Stimulated activated CD8-positive, alpha-beta memory T cell treated with anti-CD3 and anti-CD28 coated beads, Interleukin-15, amount 100 ng/mL, for 1 hour (primary cell): ENCODE measurements around the gene ZFP62.
"Not testable (repeated sequence)": the region's sequence is repeated elsewhere in the genome, so short reads cannot be mapped to it uniquely, and the experiment has no call there.

Source experiments
- DNase-seq: peaks from one replicate; pipeline ENCODE4 v3.0.0-alpha.2; 2020; ENCODE audit warnings: low read depth

The ZFP62 gene

DNA sequence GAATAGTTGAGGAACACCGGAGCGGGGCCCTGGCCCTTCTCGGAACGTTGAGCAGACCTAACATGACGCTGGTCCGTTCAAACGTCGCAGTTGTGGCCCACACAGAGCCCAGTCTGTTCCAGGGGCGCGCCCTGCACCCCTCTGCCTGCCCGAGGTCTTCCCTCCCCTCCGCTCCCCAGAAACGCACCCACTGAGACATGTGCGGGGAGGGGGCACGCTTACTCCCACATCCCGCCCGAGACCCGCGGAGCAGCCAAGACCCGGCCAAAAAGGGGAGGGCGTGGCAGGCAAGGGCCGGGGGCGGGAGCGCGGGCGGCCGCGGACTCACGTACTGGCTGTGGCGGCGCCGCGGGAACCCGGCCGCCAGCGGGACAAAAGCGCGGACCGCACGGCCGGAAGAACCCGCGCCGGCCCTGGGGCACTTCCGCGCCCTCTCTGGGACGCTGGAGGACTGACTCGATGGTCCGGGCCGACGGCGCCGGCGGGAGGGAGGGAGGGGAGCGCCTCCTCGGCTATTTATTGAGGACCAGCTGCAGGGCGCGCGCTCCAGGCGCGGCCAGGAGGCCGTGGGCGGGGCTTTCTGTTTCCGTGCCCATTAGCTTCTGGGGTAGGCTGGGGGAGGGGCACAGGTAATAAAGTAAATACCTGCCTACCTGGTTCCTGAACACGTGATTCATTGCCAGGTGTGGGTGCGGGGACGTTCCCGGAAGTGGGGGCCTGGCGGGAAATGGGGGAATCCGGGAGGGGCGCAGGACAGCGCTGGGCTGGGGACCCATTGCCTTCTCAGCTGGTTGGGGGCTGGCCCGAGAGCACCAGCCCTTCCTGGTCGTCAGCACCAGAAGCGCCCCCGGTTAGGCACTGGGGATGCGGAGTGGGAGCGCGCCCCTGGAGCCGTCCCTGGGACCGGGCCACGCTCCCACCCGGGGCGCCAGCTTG lies at the start of gene ZFP62:
Gene ZFP62, minus strand, starts transcription at position 390 of the 936 bp plus-strand sequence. Its CDS starts 57 bp downstream, at position 333.
- DNase-seq = peak; percentile 73

DNA sequence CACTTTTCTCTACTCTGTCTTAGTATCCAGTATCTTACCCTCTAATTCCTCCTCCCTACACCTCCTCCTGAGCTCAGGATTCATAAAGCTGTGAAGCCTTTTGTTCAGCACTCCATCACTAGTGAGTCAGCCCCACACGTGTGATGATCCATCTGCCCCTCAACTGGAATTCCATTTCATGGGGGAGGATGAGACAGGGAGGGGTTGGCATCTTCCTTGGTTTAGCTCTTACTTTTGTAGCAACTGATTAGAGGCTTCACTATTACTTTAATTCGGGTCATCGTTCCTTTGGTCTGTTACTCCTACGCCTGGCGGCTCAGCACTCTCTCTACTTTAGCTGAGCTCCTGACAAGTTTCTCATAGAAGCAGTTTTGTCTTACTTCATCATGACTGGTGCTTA lies 49.7 kb upstream of the ZFP62 start:
- DNase-seq = no peak

DNA sequence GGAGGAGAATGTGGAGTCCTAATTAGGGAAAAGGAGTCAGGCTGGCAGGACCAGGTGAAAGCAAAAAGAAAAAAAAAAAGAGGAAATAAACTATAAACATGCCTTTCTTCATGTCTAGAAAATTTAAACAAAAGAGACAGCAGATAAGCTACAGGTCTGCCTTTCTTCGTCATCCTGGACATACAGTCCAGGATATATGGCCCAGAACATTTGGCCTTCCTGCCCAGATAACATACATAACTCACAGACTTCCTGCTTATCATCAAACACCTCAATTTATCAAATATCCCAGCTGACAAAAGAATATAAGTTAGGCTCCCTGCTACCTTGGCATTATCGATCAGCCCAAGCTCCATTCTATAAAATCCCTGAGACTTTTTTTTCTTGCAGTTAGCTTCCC lies 49.1 kb upstream of the ZFP62 start:
- no peak for DNase-seq

DNA sequence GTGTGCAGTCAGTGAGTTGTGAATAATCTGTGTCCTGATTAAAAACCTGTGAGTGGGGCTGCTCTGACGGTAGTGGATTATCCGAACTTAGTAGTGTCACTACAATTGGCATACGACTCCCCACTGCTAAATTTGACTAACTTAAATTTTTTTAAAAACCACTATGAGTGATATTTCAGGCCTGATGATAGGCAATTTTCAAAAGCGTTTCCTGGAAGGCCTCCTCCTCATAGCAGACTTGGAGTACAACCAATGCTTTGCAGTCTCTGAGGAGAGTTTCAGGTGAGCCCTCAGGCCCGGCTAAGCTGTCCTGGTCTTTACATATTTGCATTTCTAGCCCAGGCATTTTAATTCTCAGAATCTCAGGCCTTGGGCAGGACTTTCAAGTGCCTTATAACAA lies 48.7 kb upstream of the ZFP62 start:
- DNase-seq = no peak

DNA sequence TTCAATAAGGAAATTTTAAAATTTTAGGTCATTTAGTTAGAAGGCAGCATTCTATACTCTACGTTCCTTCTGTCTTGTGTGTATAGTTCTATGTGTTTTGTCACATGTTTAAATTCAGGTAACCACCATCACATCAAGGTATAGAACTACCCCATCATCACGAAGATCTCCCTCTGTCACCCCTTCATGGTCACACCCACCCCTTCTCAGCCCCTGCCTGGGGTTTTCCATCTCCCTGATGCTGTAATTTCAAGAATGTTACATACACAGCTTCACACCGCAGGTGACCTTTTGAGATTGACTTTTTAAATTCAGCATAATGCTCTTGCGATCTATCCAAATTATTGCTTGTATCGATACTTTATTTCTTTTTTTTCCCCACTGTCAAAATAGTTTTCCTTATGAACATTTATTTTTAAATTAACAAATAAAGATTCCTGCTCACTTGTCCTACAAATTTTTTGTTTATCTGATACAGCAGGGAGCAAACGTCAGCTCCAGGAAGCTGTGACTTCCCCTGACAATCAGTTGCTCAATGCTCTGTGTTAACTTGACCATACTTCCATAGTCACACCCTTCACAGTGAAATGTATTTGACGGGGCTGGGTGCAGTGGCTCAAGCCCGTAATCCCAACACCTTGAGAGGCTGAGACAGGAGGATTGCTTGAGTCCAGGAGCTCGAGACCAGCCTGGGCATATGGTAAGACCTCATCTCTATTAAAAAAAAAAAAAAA lies 48.1 kb upstream of the ZFP62 start:
- no peak for DNase-seq

DNA sequence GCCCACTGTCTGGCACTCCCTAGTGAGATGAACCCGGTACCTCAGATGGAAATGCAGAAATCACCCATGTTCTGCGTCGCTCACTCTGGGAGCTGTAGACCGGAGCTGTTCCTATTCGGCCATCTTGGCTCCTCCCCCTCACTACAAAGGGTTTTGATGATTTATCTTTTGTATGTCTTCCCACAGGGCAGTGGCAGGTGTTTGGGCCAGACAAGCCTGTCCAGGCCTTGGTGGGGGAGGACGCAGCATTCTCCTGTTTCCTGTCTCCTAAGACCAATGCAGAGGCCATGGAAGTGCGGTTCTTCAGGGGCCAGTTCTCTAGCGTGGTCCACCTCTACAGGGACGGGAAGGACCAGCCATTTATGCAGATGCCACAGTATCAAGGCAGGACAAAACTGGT lies 47.3 kb upstream of the ZFP62 start:
- DNase-seq = no peak

DNA sequence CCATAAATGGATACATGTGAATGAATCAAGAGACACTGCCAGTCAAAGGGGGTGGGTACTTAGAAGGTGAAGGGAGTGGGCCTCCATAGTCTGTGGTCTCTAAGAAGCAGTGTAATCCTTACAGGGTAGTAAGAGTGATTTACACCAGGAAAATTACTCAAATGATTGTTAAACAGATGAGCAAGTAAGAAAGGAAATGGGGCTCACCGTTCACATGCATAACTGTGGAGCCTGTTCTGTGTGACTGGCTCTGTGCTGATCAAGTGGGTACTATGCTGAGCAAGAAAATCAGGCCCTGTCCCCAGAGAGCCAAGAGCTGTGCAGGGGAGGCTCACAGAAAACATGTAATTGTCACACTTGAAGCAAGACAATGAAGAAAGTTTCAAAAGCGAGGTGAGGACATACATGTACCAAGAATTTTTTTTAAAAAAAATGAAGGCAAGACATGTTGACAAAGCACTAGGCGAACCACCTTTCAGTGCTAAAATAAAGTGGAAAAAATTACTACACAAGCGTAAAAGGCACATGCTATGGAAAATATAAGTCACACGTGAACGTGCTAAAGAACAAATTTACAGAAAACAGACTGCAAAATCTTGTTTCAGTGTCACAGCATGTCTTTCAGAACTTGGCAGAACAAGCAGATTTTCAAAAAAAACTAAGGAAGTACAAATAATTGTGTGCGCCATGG lies 40.4 kb upstream of the ZFP62 start:
- DNase-seq = no peak

DNA sequence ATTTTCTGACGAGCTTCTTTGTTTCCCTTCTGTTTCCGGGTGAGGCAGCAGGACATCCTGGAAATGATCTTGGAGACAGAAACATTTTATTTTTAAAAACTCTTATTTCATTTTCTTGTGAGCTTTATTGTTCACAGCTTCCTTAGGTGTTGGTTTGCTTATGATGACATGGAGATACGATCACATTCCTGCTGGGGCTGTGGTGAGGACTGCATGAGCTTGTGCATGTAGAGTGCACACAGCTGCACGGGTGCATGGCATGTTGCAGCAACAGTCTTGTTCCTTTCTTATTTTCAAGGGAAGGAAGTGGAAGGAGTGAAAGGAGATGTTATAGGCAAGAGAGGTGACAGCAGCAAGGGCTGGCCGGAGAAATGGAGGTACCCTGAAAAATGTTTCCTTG lies 39.1 kb upstream of the ZFP62 start:
- no peak for DNase-seq

DNA sequence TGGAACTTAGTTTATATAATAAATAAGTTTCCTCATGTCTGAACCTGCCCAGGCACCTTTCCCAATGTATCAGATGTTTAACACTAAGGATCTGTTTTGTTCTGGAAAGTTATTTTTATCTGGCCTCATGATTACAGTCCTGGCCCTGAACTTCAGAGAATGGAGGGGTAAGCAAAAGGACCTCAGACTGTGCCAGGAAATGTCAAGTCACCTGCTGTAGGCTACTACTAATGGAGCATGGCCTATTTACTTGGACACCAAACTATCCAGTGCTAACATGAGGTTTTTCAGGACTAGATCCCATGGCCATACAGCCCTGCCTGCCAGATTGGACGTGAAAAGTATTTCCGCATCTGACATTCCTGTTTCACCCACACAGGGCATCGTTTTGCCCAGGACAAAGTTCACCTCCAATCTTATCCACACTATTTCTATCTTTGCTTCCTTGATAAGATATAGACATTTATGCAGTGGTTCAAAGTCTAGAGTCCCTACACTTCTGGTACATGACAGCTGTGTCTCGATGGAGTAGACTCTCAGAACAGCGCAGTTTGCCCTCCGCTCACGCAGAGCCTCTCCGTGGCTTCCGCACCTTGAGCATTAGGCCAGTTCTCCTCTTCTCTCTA lies 37.7 kb upstream of the ZFP62 start, which contains the start of gene BTNL8:
Gene BTNL8, plus strand, starts transcription at position 539 of the 626 bp plus-strand sequence. CDS start 152 bp downstream, outside the sequence.
- no peak for DNase-seq

DNA sequence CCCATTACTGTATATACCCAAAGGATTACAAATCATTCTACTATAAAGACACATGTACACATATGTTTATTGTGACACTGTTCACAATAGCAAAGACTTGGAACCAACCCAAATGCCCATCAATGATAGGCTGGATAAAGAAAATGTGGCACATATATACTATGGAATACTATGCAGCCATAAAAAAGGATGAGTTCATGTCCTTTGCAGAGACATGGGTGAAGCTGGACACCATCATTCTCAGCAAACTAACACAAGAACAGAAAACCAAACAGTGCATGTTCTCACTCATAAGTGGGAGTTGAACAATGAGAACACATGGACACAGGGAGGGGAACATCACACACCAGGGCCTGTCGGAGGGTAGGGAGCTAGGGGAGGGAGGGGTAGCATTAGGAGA lies 34.3 kb upstream of the ZFP62 start:
- not testable (repeated sequence) for DNase-seq

DNA sequence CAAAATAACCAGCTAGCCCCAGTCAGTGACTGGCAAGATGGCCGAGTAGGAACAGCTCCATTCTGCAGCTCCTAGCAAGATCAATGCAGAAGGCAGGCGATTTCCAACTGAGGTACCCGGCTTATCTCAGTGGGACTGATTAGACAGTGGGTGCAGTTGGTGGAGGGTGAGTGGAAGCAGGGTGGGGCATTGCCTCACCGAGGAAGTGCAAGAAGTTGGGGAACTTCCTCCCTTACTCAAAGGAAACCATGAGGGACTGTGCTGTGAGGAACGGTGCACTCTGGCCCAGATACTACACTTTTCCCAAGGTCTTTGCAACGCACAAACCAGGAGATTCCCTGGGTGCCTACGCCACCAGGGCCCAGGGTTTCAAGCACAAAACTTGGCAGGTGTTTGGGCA lies 28.3 kb upstream of the ZFP62 start:
- DNase-seq = no peak

DNA sequence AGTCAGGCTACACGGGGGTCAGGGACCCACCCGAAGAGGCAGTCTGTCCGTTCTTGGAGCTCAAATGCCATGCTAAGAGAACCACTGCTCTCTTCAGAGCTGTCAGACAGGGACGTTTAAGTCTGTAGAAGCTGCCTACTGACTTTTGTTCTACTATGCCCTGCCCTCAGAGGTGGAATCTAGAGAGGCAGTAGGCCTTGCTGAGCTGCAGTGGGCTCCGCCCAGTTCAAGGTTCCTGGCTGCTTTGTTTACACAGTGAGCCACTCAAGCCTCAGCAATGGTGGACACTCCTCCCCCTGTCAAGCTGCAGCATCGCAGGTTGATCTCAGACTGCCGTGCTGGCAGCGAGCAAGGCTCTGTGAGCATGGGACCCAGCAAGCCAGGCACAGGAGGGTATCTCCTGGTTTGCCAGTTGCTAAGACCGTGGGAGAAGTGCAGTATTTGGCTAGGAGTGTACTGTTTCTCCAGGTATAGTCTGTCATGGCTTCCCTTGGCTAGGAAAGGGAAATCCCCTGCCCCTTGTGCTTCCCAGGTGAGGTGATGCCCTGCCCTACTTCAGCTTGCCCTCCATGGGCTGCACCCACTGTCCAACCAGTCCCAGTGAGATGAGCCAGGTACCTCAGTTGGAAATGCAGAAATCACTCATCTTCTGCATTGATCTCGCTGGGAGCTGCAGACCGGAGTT lies 24.9 kb upstream of the ZFP62 start:
- DNase-seq = not testable (repeated sequence)

DNA sequence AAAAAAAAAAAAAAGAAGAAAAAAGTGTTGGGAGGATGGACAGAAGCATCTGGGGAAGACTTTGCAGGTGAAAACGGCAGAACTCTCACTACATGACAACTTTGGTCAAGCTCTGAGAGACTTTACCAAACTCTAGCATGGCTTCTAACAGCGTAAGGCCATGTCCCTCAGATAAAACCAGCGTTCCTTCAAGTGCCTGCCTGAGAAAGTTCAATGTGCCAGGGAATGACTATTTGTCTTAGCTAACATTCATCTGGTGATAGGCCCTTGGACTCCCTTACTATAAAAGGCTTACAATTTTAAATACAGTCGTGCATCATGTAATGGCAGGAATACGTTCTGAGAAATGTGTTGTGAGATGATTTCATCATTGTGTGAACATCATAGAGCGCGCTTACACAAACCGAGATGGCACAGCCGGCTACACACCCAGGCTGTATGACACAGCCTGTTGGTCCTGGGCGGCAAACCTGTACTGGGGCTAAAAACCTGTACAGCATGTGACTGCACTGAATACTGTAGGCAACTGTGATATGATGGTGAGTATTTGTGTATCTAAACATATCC lies 14.9 kb upstream of the ZFP62 start:
- DNase-seq = no peak

DNA sequence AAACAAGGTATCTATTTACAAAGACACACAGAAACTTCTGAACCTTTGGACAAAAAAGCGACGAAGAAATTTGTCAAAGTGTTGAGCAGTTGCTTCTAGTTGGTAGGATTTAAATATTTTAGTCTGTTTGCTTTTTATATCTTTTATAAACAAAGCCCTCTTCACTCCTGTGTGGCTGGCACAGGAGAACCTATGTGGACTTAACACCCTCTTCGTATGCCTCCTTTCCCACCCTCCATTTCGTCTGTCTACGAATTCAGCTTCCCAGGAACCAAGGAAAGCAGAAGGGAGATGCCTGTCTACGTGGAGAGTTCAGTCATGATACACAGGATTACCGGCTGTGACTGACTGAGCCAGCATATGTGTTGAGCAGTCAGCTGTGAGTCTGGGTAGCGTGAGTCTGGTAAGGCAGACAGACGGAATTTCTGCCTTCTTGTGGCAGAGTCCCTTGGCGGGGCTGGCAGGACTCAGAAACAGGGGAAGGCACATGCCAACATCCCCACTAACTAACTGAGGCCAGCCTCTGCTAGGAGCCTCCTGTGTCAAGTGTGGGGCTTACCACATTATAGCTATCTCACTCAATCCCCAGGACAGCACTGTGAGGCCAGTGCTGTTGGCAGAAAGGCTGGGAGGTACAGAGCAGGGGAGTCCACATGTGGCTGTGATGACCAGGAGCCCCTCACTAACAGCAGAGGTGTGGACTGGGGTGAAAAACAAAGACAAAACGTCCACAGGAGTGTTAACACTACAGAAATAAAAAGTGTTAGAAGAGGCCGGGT lies 13.9 kb upstream of the ZFP62 start:
- no peak for DNase-seq

DNA sequence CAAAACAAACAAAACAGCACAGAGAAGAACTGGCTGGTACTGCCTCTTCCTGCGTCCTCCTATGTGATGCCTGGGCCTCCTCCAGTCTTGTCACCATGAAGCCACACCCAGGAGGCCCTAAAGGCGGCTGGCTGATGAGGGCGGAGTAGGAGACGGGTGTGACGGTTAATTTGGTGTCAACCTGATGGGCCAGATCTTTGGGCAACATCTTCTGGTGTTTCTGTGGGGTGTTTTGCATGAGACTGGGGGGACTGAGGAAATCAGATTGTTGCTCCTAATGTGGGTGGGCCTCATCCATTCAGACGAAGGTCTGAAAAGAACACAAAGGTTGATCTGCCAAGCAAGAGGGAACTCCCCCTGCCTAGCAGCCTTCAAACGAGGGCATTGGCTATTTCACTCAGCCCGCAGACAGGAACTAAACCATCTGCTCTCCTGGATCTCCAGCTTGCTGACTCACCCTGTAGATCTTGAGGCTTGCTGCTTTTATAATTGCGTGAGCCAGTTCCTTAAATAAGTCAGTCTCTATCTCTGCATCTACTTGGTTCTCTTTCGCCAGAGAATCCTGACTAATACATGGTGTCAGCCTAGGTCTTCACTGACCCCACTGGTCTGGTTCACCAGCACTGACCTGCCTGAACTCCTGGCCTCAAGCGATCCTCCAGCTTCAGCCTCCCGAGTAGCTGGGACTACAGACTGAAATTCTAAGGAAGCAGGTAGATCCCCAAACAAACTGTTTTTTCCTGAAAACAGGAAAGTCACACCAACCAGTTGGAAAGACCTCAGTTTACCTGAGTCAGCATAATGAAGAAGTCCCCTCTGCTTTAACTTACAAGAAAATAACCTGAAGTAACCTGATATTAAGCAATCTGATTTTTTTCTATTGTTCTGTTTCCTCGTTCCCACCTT lies 12.8 kb upstream of the ZFP62 start:
- no peak for DNase-seq

DNA sequence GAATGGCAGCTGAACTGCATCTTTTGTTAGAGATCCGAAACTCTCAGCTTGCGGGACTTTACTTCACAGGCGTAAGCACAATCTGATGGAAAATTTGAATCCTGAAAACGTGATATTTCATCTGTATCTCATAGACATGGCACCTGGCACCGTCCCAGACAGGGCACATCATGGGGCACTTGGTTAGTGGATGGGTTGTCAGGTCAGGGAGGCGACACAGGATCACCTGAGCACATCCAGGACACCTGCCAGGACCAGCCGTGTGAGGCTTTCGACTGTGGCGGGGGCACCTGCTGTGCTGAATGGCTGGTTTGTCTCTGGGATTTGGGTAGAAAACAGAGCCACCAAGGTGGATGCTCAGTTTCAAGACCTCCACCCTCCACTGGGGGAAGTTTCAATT lies 11.3 kb upstream of the ZFP62 start:
- no peak for DNase-seq

DNA sequence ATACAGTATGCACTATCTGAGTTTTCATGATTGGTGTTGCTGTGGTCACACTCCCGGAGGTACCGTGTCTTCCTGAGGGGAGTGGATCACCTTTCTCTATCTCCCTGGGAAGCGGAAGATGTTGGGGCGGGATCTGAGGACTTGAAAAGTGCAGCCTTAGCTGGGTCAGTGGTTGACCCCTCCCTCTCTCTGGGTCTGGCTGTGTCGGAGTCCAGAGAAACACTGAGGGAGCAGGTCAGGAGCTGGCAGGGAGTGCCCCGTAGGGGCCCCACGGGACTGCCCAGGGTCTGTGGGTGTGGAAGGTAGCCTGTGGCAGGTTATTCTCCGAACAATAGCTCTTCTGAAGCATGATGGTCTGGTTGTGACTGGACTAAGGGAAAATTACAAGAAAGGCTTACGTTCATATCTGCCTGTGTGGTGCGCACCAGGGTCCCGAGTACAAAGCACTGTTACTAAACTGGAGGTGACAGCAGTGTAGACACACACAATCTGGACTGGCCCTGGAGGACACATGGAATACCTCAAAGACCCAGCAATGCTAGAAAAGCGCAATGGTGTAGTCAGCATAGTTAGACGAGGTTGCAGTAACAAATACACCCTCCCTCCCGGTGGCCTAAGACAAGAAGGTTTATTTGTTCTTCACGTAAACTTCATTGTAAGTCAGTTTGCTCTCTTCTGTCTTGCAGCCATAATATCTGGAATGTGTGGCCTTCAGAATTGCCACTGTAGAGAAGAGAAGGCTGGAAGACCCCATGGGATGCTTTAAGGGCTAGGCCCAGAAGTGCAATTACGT lies 9.4 kb upstream of the ZFP62 start:
- DNase-seq = no peak

DNA sequence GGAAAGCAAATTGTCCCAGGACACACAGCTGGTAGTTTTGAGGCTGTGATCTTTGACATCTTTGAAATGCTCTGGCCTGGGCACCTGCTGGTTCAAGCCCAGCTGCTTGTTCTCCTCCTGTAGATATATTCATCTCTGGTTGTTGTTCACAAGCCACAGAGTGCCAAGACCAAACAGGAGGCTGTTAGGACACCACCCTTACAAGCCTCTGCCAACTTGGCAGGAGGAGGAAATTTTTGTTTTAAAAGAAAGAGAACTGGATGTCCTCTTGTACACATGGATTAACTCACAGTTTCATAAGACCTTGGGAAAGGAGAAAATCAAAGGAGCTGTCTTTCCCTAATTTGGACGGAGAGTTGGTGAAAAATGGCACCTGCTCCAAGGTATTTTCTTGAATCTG lies 8.5 kb upstream of the ZFP62 start:
- DNase-seq = no peak
